Gastroesophageal sphincter (tissue), 4 donors: ENCODE results near the gene TSPAN13. TPM values are rescaled to one million over a fixed set of nuclear protein-coding genes. Genes with fewer than 3 reads are reported as not detected.

ENCODE experiments used
- ATAC-seq: fragments of 150-250 bp; one replicate; pipeline ENCODE4 v1.9.1; 2016; ENCODE audit warnings: mild to moderate bottlenecking, moderate library complexity
- H3K27ac ChIP-seq, 4 donors: fragments of 200-600 bp; sonication (generic) in 3 of 4; 1 replicate in 3 of 4; 2 replicates in 1 of 4; pipeline ENCODE4 v1.5.1; 2016 to 2019
- H3K27me3 ChIP-seq: fragments of 200-600 bp; sonication (generic); one replicate; pipeline ENCODE4 v1.5.1; 2019
- H3K36me3 ChIP-seq, 2 donors: fragments of 200-600 bp; sonication (generic); one replicate each; pipeline ENCODE4 v1.5.1; 2019; ENCODE audit warnings: control low read depth in 1 of 2
- H3K4me1 ChIP-seq, 3 donors: fragments of 200-600 bp; sonication (generic); 1 replicate in 2 of 3; 2 replicates in 1 of 3; pipeline ENCODE4 v1.5.1; 2016 to 2019; ENCODE audit warnings: control low read depth in 2 of 3
- H3K4me3 ChIP-seq, 2 donors: fragments of 200-600 bp; sonication (generic); one replicate each; pipeline ENCODE4 v1.5.1; 2019; ENCODE audit warnings: mild to moderate bottlenecking in 1 of 2, moderate library complexity in 1 of 2
- H3K9me3 ChIP-seq, 3 donors: fragments of 200-600 bp; sonication (generic); one replicate each; pipeline ENCODE4 v1.5.1; 2017 to 2019; ENCODE audit warnings: control low read depth in 2 of 3
- EP300 ChIP-seq: sonication (generic); formaldehyde crosslinking; IDR thresholded peaks from one replicate; pipeline ENCODE4 v1.6.1; 2017; ENCODE audit warnings: antibody characterized with exemption, mild to moderate bottlenecking
- POLR2A ChIP-seq, 2 donors: fragments of 450-650 bp; IDR thresholded peaks; one replicate each; pipeline ENCODE4 v1.6.1; 2017; ENCODE audit warnings: antibody characterized with exemption in 2 of 2, mild to moderate bottlenecking in 2 of 2, moderate library complexity in 1 of 2
- POLR2AphosphoS5 ChIP-seq: sonication (generic); formaldehyde crosslinking; IDR thresholded peaks from one replicate; pipeline ENCODE4 v1.6.1; 2017; ENCODE audit warnings: antibody characterized with exemption
- WGBS, 2 donors: methylation state at CpG; one replicate each; pipeline ENCODE4 v1.1.5; 2018; ENCODE audit warnings: low coverage in 1 of 2; 5-methylcytosine and 5-hydroxymethylcytosine counted together
- total RNA-seq, 4 donors: library from RNA; depleted of rRNA; stranded (reverse); fragments of >200 nt; gene quantifications; one replicate each; pipeline ENCODE4 v1.1.0, GENCODE V29; 2016
- TF ChIP-seq, protein P1 (sequence below), 4 experiments: fragments of 200-600 bp in 2 of 4; fragments of 450-650 bp in 2 of 4; sonication (generic) in 1 of 4; IDR thresholded peaks; one replicate each; pipeline ENCODE4 v1.5.1; 2017 to 2019; ENCODE audit warnings: antibody characterized with exemption in 4 of 4, mild to moderate bottlenecking in 2 of 4, moderate library complexity in 2 of 4

TSPAN13 gene
- total RNA-seq, 4 donors from 2014 or later: 2.5 to 13.3 (median 6.4) TPM

DNA sequence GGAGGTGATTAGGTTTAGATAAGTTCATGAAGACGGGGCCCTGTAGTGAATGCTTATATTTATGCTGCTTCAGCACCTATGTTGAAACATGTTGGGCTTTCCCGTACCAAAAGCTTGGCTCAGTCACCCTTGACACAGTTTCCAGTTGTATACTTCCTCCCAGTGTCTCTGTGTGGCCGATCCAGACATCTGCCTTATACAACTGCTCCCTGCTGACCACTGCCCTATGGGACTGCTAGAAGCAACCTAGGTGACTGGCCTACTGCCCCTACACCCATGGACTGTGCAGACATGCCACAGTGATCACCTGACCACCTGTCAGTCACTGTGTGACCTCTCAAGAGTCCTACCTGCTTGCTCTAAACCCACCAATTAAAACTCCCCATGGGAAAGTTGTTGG is 22.6 kb upstream of the TSPAN13 start:
- H3K36me3 ChIP-seq: no peaks in the 10 kb centered on the region
- H3K9me3 ChIP-seq: no peaks in the 10 kb centered on the region
- no peaks in the 10 kb centered on the region for H3K4me1 ChIP-seq
- no peak for ATAC-seq
- TF ChIP-seq POLR2AphosphoS5 (no peak), POLR2A (IDR thresholded peaks at IDR 0.05) (no peak), EP300 (no peak)
- TF ChIP-seq, protein P1, sequence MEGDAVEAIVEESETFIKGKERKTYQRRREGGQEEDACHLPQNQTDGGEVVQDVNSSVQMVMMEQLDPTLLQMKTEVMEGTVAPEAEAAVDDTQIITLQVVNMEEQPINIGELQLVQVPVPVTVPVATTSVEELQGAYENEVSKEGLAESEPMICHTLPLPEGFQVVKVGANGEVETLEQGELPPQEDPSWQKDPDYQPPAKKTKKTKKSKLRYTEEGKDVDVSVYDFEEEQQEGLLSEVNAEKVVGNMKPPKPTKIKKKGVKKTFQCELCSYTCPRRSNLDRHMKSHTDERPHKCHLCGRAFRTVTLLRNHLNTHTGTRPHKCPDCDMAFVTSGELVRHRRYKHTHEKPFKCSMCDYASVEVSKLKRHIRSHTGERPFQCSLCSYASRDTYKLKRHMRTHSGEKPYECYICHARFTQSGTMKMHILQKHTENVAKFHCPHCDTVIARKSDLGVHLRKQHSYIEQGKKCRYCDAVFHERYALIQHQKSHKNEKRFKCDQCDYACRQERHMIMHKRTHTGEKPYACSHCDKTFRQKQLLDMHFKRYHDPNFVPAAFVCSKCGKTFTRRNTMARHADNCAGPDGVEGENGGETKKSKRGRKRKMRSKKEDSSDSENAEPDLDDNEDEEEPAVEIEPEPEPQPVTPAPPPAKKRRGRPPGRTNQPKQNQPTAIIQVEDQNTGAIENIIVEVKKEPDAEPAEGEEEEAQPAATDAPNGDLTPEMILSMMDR (IDR thresholded peaks at IDR 0.05): no peak
- 94% methylated on average over 2 of the region's 3 CpGs; no CpG with 5 or more reads in 1 of the 2 donors for WGBS, 2 donors
- no peaks in the 10 kb centered on the region for H3K27me3 ChIP-seq
- no peak overlapping the region for H3K27ac ChIP-seq
- H3K4me3 ChIP-seq: no peak overlapping the region

DNA sequence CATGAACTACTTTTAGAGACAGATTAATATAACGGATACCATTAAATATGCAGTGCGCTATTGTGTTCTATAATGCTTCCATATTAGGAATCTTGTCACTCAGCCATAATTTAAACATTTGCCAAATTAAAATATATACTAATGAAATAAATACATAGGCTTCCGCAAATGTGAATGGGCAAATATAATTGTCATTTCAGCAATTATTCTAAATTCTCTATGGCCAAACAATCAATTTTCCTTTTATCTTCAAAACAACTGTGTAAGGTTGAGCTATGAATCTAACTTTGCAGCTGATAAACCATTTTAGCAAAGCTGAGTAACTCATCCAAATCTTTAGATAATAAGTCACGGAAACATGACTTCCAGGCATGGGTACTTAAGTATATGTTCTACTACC is 20.7 kb upstream of the TSPAN13 start:
- Histone ChIP-seq H3K9me3 (no peaks in the 10 kb centered on the region), H3K4me3 (no peak overlapping the region), H3K27ac (no peak overlapping the region), H3K4me1 (no peaks in the 10 kb centered on the region), H3K27me3 (no peaks in the 10 kb centered on the region), H3K36me3 (no peaks in the 10 kb centered on the region)
- WGBS, 2 donors: 97 to 99% methylated on average over 4 of the region's 4 CpGs
- no peak for TF ChIP-seq POLR2A (IDR thresholded peaks at IDR 0.05)
- no peak for ATAC-seq

DNA sequence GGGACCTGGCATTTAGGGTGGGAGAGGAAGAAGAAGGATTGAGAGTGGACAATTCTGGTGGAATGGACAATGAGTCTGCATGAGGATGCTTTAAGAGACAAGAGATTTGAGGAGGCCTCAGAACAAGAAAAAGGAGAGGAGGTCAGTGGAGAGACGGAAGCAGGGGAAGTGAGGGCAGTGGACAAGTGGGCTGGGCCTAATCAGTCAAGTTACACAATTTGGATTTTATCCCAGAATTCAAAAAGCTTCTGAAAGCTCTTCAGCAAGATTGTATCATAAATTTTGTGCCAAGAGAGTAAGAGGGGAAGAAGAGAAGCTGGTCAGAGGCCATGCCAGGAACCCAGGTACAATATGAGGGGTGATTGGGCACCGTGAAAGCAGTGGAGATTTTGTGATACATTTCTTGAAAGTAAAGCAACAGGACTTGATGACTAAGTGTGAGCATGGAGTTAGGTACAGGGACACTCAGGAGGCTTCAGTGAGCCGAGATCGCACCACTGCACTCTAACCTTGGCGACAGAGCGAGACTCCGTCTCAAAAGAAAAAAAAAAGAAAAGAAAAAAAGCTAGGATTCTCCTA is 19.3 kb upstream of the TSPAN13 start:
- no peak overlapping the region for H3K27ac ChIP-seq
- no peaks in the 10 kb centered on the region for H3K27me3 ChIP-seq
- no peak for ATAC-seq
- no peaks in the 10 kb centered on the region for H3K4me1 ChIP-seq
- 91 to 97% methylated on average over 6 to 7 of the region's 7 CpGs for WGBS, 2 donors
- no peaks in the 10 kb centered on the region for H3K36me3 ChIP-seq
- H3K4me3 ChIP-seq: no peak overlapping the region
- TF ChIP-seq, protein P1 (IDR thresholded peaks at IDR 0.05): no peak
- no peak for TF ChIP-seq POLR2A (IDR thresholded peaks at IDR 0.05)
- no peaks in the 10 kb centered on the region for H3K9me3 ChIP-seq

DNA sequence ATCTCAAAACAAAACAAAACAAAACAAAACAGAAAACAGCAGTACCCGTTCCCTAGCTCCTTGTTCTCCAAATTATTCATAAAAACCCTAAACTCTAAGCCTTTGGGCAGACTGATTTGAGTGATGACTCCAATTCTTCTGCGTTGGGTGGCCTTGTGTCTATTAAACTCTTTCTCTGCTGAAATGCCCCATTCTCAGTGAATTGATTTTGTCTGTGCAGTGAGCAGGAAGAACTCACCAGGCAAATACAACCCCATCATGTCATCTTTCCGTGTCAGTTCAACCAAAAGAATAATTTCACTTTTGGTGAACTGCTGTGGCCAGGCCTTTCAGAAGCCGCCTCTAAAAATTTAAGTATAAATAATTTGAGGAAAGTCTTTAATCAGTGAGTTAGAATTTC is 18.5 kb upstream of the TSPAN13 start:
- TF ChIP-seq POLR2AphosphoS5 (no peak), POLR2A (IDR thresholded peaks at IDR 0.05) (no peak), EP300 (no peak)
- TF ChIP-seq, protein P1 (IDR thresholded peaks at IDR 0.05): no peak
- Histone ChIP-seq H3K9me3 (no peaks in the 10 kb centered on the region), H3K4me3 (no peak overlapping the region), H3K27me3 (no peaks in the 10 kb centered on the region), H3K36me3 (no peaks in the 10 kb centered on the region), H3K4me1 (peaks cover 0 to under 1% (median 0%) of the 10 kb centered on the region in 3 donors), H3K27ac (no peak overlapping the region)
- 82 to 83% methylated on average over 3 to 4 of the region's 4 CpGs for WGBS, 2 donors
- no peak for ATAC-seq

DNA sequence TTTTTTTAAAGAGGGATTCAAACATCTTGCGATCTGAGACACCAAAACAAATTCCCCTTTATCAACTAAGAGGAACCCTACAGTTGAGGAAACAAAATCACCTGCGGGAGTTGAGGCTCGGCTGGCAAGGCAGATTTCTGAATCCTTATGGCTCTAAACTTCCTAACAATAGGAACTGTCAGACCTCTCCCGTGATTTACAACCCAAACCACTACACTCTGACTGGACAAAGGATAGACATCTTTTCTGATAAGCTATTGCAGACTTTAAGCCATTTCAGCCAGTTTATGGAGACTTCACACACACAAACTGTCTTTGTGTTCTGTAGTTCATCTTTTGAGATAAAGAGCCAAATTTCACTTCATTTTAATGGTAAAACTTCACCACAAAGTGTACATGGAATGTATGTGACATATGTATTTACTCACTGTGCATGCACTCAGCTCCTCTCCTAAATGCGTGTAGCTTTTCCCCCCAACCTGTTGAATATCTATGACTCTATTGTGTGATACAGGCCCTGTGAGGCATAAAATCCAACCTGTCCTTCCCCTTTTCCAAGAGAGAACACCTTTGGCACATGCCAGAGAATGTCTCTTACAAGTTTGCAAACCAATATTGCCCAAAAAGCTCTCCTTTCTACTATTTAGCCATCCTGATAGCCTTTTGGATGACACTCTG is 15.4 kb upstream of the TSPAN13 start:
- Histone ChIP-seq H3K9me3 (no peaks in the 10 kb centered on the region), H3K4me3 (no peak overlapping the region), H3K27ac (no peak overlapping the region), H3K36me3 (no peaks in the 10 kb centered on the region), H3K27me3 (no peaks in the 10 kb centered on the region), H3K4me1 (peaks cover 0 to 10% (median 0%) of the 10 kb centered on the region in 3 donors)
- 81 to 100% methylated on average over 3 to 4 of the region's 5 CpGs for WGBS, 2 donors
- no peak for TF ChIP-seq POLR2AphosphoS5
- TF ChIP-seq POLR2A (IDR thresholded peaks at IDR 0.05): no peak
- TF ChIP-seq, protein P1 (IDR thresholded peaks at IDR 0.05): no peak
- no peak for TF ChIP-seq EP300
- no peak for ATAC-seq
